Activated CD4-positive, alpha-beta T cell treated with anti-CD3 and anti-CD28 coated beads for 48 hours (primary cell): ENCODE results near the gene GVQW3.

Experiments
- DNase-seq: peaks from one replicate; pipeline ENCODE4 v3.0.0-alpha.2; 2020

The GVQW3 gene

GRCh38 chr11:76448506-76448905, 67.4 kb downstream of the GVQW3 start:
- no peak for DNase-seq

DNA sequence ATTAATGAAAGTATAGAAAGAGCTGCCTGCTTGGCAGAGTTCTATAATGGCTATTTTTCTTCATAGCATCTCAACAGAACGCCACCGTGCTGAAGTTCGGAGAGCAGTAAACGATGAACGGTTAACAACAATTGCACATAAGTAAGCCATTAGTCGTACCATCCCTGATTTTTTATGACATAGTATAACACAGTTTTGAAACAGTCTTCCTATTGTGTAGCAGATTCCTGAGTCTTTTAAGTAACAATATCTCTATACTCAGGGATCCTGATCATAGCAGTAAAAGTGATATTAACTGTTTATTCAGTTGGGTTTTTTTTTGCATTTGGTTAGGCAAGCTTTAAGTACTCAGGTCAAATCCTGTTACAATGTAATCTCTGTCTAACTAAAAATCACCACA, 72.1 kb downstream of the GVQW3 start:
- DNase-seq = no peak

DNA sequence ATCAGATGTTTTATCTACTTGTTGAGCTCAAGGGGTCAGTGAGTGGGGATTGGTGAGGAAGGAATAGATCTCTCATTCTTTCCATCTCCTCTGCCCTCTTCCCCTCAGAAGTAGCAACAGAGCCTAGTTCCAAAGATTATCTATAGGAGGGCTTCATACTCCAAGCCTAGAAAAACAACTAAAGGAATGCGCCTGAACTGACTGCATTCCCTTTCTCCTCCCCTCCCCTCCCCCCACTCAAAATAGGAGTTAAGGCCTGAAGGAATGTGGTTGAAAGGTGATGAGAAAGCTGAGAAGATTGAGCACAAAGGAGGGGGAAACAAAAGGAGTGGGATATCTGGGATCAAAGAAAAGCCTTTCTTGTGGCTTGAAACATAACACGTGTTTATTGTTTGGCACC, 74.2 kb downstream of the GVQW3 start:
- no peak for DNase-seq

- DNase-seq = no peak
Observed at GRCh38 chr11:76455931-76456330, 74.8 kb downstream of the GVQW3 start.

- DNase-seq = no peak
Observed at GRCh38 chr11:76456571-76456970, 75.4 kb downstream of the GVQW3 start.
